Measurements from ENCODE around the gene SLC25A46. TPM values are rescaled to one million over a fixed set of nuclear protein-coding genes. Genes with fewer than 3 reads are reported as not detected.

Gene SLC25A46
- total RNA-seq, 1 donor from 2014 or later, result 43.6 TPM

GRCh38 chr5:110802998-110803397, 64.2 kb downstream of the SLC25A46 start:
- Mint-ChIP-seq H3K4me1 (no peaks in the 10 kb centered on the region), H3K27ac (no peak overlapping the region), H3K36me3 (no peaks in the 10 kb centered on the region), H3K27me3 (ENCODE audit: insufficient read depth, low read depth) (peaks cover 2% of the 10 kb centered on the region), H3K9me3 (peaks cover 18% of the 10 kb centered on the region), H3K4me3 (no peak overlapping the region)
- Histone ChIP-seq H3K79me2 (ENCODE audit: low read depth) (no peaks in the 10 kb centered on the region), H3K27me3 (no peaks in the 10 kb centered on the region), H3K4me3 (no peak overlapping the region), H2AFZ (replicated peaks) (no peak overlapping the region), H4K20me1 (ENCODE audit: low read depth) (no peaks in the 10 kb centered on the region), H3K27ac (no peak overlapping the region), H3K9ac (no peak overlapping the region), H3K36me3 (no peaks in the 10 kb centered on the region), H3K4me1 (no peaks in the 10 kb centered on the region), H3F3A (ENCODE audit: low read depth) (no peaks in the 10 kb centered on the region), H3K4me2 (no peak overlapping the region), H3K9me3 (ENCODE audit: low read depth) (no peaks in the 10 kb centered on the region)
- no peak for DNase-seq (ENCODE audit: low spot score)
- TF ChIP-seq CTCF (IDR thresholded peaks at IDR 0.05) (no peak), EZH2phosphoT487 (IDR thresholded peaks at IDR 0.05) (no peak), EZH2 (IDR thresholded peaks at IDR 0.05) (no peak)

GRCh38 chr5:110803467-110804326, 64.9 kb downstream of the SLC25A46 start:
- no peak overlapping the region for H3K4me3 ChIP-seq
- H3K9me3 Mint-ChIP-seq, result peaks cover 18% of the 10 kb centered on the region
- H3K27ac Mint-ChIP-seq, result no peak overlapping the region
- no peaks in the 10 kb centered on the region for H3K4me1 Mint-ChIP-seq
- no peaks in the 10 kb centered on the region for H3K36me3 ChIP-seq
- H3K79me2 ChIP-seq (ENCODE audit: low read depth), result no peaks in the 10 kb centered on the region
- H3K9me3 ChIP-seq (ENCODE audit: low read depth), result no peaks in the 10 kb centered on the region
- no peak overlapping the region for H3K27ac ChIP-seq
- H3K4me3 Mint-ChIP-seq, result no peak overlapping the region
- H2AFZ ChIP-seq (replicated peaks), result no peak overlapping the region
- peaks cover under 1% of the 10 kb centered on the region for H3K27me3 Mint-ChIP-seq (ENCODE audit: insufficient read depth, low read depth)
- H3K36me3 Mint-ChIP-seq, result no peaks in the 10 kb centered on the region
- no peak overlapping the region for H3K9ac ChIP-seq
- TF ChIP-seq EZH2 (IDR thresholded peaks at IDR 0.05) (no peak), EZH2phosphoT487 (IDR thresholded peaks at IDR 0.05) (no peak), CTCF (IDR thresholded peaks at IDR 0.05) (no peak)
- H3K4me1 ChIP-seq, result no peaks in the 10 kb centered on the region
- H4K20me1 ChIP-seq (ENCODE audit: low read depth), result no peaks in the 10 kb centered on the region
- no peaks in the 10 kb centered on the region for H3K27me3 ChIP-seq
- no peak for DNase-seq (ENCODE audit: low spot score)
- H3F3A ChIP-seq (ENCODE audit: low read depth), result no peaks in the 10 kb centered on the region
- no peak overlapping the region for H3K4me2 ChIP-seq

GRCh38 chr5:110807169-110807568, 68.4 kb downstream of the SLC25A46 start:
- H3K27ac Mint-ChIP-seq, result no peak overlapping the region
- H3K27me3 Mint-ChIP-seq (ENCODE audit: insufficient read depth, low read depth), result no peaks in the 10 kb centered on the region
- H3K36me3 Mint-ChIP-seq, result no peaks in the 10 kb centered on the region
- H2AFZ ChIP-seq (replicated peaks), result no peak overlapping the region
- no peak for DNase-seq (ENCODE audit: low spot score)
- no peaks in the 10 kb centered on the region for H3K4me1 Mint-ChIP-seq
- H3K4me3 Mint-ChIP-seq, result no peak overlapping the region
- H3K27ac ChIP-seq, result no peak overlapping the region
- H3K36me3 ChIP-seq, result no peaks in the 10 kb centered on the region
- no peak overlapping the region for H3K9ac ChIP-seq
- peaks cover 14% of the 10 kb centered on the region for H3K9me3 Mint-ChIP-seq
- H4K20me1 ChIP-seq (ENCODE audit: low read depth), result no peaks in the 10 kb centered on the region
- H3K4me2 ChIP-seq, result no peak overlapping the region
- no peak overlapping the region for H3K4me3 ChIP-seq
- H3K79me2 ChIP-seq (ENCODE audit: low read depth), result no peaks in the 10 kb centered on the region
- no peaks in the 10 kb centered on the region for H3F3A ChIP-seq (ENCODE audit: low read depth)
- H3K27me3 ChIP-seq, result no peaks in the 10 kb centered on the region
- TF ChIP-seq CTCF (IDR thresholded peaks at IDR 0.05), result no peak
- TF ChIP-seq EZH2 (IDR thresholded peaks at IDR 0.05), result no peak
- no peak for TF ChIP-seq EZH2phosphoT487 (IDR thresholded peaks at IDR 0.05)
- no peaks in the 10 kb centered on the region for H3K4me1 ChIP-seq
- H3K9me3 ChIP-seq (ENCODE audit: low read depth), result no peaks in the 10 kb centered on the region

Data from neural progenitor cell (in vitro differentiated cells).